ENCODE measurements around the gene RGS17.
A peak's percentile ranks its signal among the peaks of the same experiment; 100 is the strongest.
"Not testable (repeated sequence)": the region's sequence is repeated elsewhere in the genome, so short reads cannot be mapped to it uniquely, and the experiment has no call there.

RGS17 gene

DNA sequence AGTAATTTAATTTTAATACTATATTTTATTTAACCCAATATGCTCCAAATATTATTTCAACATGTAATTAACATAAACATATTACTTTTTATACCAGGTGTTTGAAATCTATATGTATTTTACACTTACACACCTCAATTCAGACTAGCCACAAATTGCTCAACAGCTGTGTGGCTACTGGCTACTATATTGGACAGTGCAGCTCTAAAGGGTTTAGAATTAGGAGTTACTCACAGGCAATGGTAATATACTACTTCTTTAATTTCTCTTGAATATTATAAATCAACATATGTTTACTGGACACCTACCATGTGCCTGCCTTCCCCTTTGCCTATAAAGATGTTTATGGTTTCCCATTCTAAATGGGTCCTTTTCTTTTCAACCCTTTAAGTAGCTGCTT lies 130.8 kb downstream of the RGS17 start (continued):
- TF ChIP-seq, protein P1, sequence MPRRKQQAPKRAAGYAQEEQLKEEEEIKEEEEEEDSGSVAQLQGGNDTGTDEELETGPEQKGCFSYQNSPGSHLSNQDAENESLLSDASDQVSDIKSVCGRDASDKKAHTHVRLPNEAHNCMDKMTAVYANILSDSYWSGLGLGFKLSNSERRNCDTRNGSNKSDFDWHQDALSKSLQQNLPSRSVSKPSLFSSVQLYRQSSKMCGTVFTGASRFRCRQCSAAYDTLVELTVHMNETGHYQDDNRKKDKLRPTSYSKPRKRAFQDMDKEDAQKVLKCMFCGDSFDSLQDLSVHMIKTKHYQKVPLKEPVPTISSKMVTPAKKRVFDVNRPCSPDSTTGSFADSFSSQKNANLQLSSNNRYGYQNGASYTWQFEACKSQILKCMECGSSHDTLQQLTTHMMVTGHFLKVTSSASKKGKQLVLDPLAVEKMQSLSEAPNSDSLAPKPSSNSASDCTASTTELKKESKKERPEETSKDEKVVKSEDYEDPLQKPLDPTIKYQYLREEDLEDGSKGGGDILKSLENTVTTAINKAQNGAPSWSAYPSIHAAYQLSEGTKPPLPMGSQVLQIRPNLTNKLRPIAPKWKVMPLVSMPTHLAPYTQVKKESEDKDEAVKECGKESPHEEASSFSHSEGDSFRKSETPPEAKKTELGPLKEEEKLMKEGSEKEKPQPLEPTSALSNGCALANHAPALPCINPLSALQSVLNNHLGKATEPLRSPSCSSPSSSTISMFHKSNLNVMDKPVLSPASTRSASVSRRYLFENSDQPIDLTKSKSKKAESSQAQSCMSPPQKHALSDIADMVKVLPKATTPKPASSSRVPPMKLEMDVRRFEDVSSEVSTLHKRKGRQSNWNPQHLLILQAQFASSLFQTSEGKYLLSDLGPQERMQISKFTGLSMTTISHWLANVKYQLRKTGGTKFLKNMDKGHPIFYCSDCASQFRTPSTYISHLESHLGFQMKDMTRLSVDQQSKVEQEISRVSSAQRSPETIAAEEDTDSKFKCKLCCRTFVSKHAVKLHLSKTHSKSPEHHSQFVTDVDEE (CRISPR knock-in tag; IDR thresholded peaks at IDR 0.05): no peak

DNA sequence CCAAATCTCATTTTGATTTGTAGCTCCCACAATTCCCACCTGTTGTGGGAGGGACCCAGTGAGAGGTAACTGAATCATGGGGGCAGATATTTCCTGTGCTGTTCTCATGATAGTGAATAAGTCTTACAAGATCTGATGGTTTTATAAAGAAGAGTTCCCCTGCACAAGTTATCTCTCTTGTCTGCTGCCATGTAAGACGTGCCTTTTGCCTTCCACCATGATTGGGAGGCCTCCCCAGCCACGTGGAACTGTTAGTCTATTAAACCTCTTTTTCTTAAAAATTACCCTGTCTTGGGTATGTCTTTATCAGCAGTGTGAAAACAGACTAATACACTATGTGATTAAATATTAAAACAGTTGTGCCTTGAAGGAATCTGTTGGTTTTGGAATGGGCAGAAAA lies 131.5 kb downstream of the RGS17 start:
- not testable (repeated sequence) for ATAC-seq

DNA sequence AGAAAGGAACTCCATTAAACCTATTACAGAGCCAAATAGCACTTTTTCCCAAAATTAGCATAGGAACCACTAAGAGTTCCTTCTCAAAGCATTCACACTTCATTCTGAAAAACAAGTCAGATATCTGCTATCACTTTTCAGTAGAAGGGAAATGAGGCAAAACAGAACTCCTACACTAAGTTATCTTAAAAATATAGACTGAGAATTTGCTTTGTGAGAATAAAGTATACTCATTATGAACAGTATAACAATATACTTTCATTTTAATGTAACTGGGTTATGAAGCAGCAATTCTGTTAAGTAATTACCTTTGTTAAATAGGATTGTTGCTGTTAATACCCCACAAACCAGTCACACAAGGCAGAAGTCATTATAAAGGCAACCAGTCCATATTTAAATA lies 137.2 kb downstream of the RGS17 start:
- ATAC-seq: no peak

DNA sequence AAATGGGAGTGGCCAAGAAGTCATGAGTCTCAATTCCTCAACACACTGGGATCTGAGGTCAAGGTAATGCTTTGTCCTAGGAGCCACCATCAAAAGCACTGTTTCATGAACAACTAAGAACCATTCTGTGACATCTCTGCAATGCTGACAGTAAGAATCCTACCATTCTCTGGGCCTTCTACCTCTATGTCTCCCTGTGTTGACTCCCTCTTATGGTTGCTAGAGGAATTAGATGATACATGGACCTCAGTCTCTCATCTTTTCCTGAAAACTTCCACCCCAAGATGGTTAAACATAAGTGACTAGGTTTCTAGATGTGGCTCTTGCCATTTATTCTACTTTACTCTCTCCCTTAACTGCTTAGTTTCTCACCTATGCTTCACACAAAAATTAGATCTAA lies 137.7 kb downstream of the RGS17 start:
- ATAC-seq: peak; percentile 74
- TF ChIP-seq ZC3H10 (CRISPR knock-in tag; IDR thresholded peaks at IDR 0.05): 0 out of 2 replicates have a peak, but pooled peaks have one; percentile 3
- TF ChIP-seq, protein P2, sequence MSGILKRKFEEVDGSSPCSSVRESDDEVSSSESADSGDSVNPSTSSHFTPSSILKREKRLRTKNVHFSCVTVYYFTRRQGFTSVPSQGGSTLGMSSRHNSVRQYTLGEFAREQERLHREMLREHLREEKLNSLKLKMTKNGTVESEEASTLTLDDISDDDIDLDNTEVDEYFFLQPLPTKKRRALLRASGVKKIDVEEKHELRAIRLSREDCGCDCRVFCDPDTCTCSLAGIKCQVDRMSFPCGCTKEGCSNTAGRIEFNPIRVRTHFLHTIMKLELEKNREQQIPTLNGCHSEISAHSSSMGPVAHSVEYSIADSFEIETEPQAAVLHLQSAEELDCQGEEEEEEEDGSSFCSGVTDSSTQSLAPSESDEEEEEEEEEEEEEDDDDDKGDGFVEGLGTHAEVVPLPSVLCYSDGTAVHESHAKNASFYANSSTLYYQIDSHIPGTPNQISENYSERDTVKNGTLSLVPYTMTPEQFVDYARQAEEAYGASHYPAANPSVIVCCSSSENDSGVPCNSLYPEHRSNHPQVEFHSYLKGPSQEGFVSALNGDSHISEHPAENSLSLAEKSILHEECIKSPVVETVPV (CRISPR knock-in tag; IDR thresholded peaks at IDR 0.05): no peak

More for the DNA sequence above, 137.2 kb downstream of the RGS17 start:
- 0 out of 2 replicates have a peak, but pooled peaks have one; percentile 0 for TF ChIP-seq ZC3H10 (CRISPR knock-in tag; IDR thresholded peaks at IDR 0.05)
- TF ChIP-seq ESRRG (CRISPR knock-in tag; IDR thresholded peaks at IDR 0.05): no peak
- TF ChIP-seq BACH2 (CRISPR knock-in tag; IDR thresholded peaks at IDR 0.05; ENCODE audit: borderline replicate concordance): no peak

DNA sequence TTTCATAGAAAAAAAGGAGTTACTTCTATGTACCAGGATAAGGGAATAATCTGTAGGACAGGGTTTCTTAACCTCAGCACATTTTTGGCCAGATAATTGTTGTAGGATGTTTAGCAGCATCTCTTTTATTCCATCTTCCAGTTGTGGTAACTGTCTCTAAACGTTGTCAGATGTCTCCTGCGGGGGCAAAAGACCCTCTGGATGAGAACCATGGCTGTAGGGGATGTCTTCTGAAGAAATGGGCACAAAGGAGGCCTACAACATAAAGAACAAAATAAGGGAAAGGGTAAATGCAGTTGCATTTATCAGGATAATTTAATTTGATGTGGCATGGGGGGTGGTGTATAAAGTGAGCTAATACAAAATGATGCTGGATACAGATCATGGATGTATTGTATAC lies 144.1 kb downstream of the RGS17 start:
- no peak for ATAC-seq
- TF ChIP-seq TCF4 (CRISPR knock-in tag; IDR thresholded peaks at IDR 0.05; ENCODE audit: borderline replicate concordance) (no peak), CSDC2 (CRISPR knock-in tag; IDR thresholded peaks at IDR 0.05) (no peak), RARB (CRISPR knock-in tag; IDR thresholded peaks at IDR 0.05) (no peak), ARNTL (CRISPR knock-in tag; IDR thresholded peaks at IDR 0.05; ENCODE audit: borderline replicate concordance, low read depth) (no peak), ZC3H10 (CRISPR knock-in tag; IDR thresholded peaks at IDR 0.05) (0 out of 2 replicates have a peak, but pooled peaks have one; percentile 24), ZFP3 (CRISPR knock-in tag; IDR thresholded peaks at IDR 0.05) (no peak), PPARA (CRISPR knock-in tag; IDR thresholded peaks at IDR 0.05; ENCODE audit: borderline replicate concordance) (no peak)
- TF ChIP-seq, protein P3, sequence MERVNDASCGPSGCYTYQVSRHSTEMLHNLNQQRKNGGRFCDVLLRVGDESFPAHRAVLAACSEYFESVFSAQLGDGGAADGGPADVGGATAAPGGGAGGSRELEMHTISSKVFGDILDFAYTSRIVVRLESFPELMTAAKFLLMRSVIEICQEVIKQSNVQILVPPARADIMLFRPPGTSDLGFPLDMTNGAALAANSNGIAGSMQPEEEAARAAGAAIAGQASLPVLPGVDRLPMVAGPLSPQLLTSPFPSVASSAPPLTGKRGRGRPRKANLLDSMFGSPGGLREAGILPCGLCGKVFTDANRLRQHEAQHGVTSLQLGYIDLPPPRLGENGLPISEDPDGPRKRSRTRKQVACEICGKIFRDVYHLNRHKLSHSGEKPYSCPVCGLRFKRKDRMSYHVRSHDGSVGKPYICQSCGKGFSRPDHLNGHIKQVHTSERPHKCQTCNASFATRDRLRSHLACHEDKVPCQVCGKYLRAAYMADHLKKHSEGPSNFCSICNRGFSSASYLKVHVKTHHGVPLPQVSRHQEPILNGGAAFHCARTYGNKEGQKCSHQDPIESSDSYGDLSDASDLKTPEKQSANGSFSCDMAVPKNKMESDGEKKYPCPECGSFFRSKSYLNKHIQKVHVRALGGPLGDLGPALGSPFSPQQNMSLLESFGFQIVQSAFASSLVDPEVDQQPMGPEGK (CRISPR knock-in tag; IDR thresholded peaks at IDR 0.05; ENCODE audit: borderline replicate concordance): no peak

DNA sequence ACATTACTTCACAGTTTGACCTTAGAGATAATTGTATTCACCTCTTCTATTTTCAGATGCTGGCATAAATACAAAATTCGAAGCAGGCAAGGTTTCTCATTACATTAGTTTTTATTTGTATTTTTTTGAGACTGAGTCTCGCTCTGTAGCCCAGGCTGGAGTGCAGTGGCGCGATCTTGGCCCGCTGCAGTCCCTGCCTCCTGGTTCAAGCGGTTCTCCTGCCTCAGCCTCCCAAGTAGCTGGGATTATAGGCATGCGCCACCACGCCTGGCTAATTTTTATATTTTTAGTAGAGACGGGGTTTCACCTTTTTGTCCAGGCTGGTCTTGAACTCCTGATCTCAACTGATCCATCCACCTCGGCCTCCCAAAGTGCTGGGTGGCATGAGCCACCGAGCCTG lies 145.8 kb downstream of the RGS17 start:
- not testable (repeated sequence) for ATAC-seq

DNA sequence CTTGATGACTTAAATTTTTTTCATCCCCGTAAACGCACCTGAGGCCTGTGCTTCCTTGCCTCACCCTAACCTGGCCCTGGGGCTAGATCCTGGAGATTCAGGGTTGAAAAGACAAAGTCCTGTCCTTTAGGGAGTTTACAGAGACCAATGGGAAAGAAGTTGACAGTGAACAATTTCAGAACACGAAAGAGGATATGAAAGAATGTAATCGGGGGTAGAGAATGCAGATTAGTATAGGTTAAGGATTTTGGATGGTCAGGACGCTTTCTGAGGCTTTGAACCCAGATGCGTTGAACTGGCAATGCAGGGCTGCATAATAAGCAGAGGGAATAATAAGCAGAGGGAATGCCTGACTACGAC lies 146.6 kb downstream of the RGS17 start:
- ATAC-seq: no peak
- TF ChIP-seq, protein P3 (CRISPR knock-in tag; IDR thresholded peaks at IDR 0.05; ENCODE audit: borderline replicate concordance): no peak
- TF ChIP-seq ZNF70 (CRISPR knock-in tag; IDR thresholded peaks at IDR 0.05): no peak
- TF ChIP-seq, protein P2 (CRISPR knock-in tag; IDR thresholded peaks at IDR 0.05): no peak
- no peak for TF ChIP-seq PPARA (CRISPR knock-in tag; IDR thresholded peaks at IDR 0.05; ENCODE audit: borderline replicate concordance)
- TF ChIP-seq ESRRG (CRISPR knock-in tag; IDR thresholded peaks at IDR 0.05): no peak
- TF ChIP-seq, protein P4, sequence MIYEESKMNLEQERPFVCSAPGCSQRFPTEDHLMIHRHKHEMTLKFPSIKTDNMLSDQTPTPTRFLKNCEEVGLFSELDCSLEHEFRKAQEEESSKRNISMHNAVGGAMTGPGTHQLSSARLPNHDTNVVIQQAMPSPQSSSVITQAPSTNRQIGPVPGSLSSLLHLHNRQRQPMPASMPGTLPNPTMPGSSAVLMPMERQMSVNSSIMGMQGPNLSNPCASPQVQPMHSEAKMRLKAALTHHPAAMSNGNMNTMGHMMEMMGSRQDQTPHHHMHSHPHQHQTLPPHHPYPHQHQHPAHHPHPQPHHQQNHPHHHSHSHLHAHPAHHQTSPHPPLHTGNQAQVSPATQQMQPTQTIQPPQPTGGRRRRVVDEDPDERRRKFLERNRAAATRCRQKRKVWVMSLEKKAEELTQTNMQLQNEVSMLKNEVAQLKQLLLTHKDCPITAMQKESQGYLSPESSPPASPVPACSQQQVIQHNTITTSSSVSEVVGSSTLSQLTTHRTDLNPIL (CRISPR knock-in tag; IDR thresholded peaks at IDR 0.05; ENCODE audit: low read depth): no peak
- TF ChIP-seq, protein P1 (CRISPR knock-in tag; IDR thresholded peaks at IDR 0.05): no peak
- TF ChIP-seq ZNF565 (CRISPR knock-in tag; conservative IDR thresholded peaks at IDR 0.05; ENCODE audit: low read depth): no peak
- no peak for TF ChIP-seq ZFP30 (CRISPR knock-in tag; IDR thresholded peaks at IDR 0.05)
- no peak for TF ChIP-seq TOX (CRISPR knock-in tag; IDR thresholded peaks at IDR 0.05; ENCODE audit: borderline replicate concordance)

Data from SK-N-SH treated with all-trans-retinoic acid at 6 μM for 48 hours (cell line).